SU-DHL-6 (cell line): ENCODE data around the gene MYL10.

Source experiments
- H2AFZ ChIP-seq: fragments of 200-600 bp; sonication (generic); 2 replicates; pipeline ENCODE4 v1.6.1; 2014; ENCODE audit warnings: low read depth, mild to moderate bottlenecking, moderate library complexity, mixed read lengths, antibody characterized with exemption, low read length; ENCODE audit not compliant: severe bottlenecking
- H3F3A ChIP-seq: fragments of 200-600 bp; shearing (Covaris generic); 2 replicates; pipeline ENCODE4 v1.6.0; 2016; ENCODE audit warnings: antibody characterized with exemption, mild to moderate bottlenecking; ENCODE audit not compliant: insufficient read depth
- H3K27ac ChIP-seq: fragments of 200-600 bp; sonication (generic); 2 replicates; pipeline ENCODE4 v1.5.1; 2016; ENCODE audit warnings: low read depth, mild to moderate bottlenecking, low read length, moderate library complexity, mixed read lengths
- H3K27me3 ChIP-seq: fragments of 200-600 bp; sonication (generic), shearing (Covaris generic); 2 replicates; pipeline ENCODE4 v1.6.0; 2014; ENCODE audit warnings: mild to moderate bottlenecking, low read length
- H3K36me3 ChIP-seq: fragments of 200-600 bp; sonication (generic); 2 replicates; pipeline ENCODE4 v1.6.1; 2014; ENCODE audit warnings: mild to moderate bottlenecking, low read length, mixed read lengths
- H3K4me2 ChIP-seq: fragments of 300-600, 200-600 bp; shearing (Covaris generic), sonication (generic); 2 replicates; pipeline ENCODE4 v1.6.0; 2014; ENCODE audit warnings: low read length, low read depth, mild to moderate bottlenecking; ENCODE audit not compliant: poor library complexity, severe bottlenecking
- H3K4me3 ChIP-seq: fragments of 200-600 bp; sonication (generic); 2 replicates; pipeline ENCODE4 v1.5.1; 2014; ENCODE audit warnings: antibody characterized with exemption, low read length, mild to moderate bottlenecking, mixed read lengths; ENCODE audit not compliant: insufficient read depth, poor library complexity, severe bottlenecking
- H3K79me2 ChIP-seq: fragments of 200-600 bp; sonication (generic); 2 replicates; pipeline ENCODE4 v1.6.1; 2014; ENCODE audit warnings: mild to moderate bottlenecking, low read length, moderate library complexity; ENCODE audit not compliant: insufficient read depth
- H3K9ac ChIP-seq: fragments of 200-600 bp; sonication (generic); 2 replicates; pipeline ENCODE4 v1.7.0; 2014; ENCODE audit warnings: mild to moderate bottlenecking, low read length
- H3K9me2 ChIP-seq: fragments of 200-600 bp; sonication (generic); replicated peaks from 2 replicates; pipeline ENCODE4 v1.6.1; 2014; ENCODE audit warnings: low read length; ENCODE audit not compliant: insufficient read depth
- H3K9me3 ChIP-seq: fragments of 200-600 bp; sonication (generic); 2 replicates; pipeline ENCODE4 v1.6.1; 2014; ENCODE audit warnings: low read length, mixed read lengths; ENCODE audit not compliant: insufficient read depth
- H4K20me1 ChIP-seq: fragments of 200-600 bp; sonication (generic); 2 replicates; pipeline ENCODE4 v1.6.1; 2014; ENCODE audit warnings: low read depth, mild to moderate bottlenecking, antibody characterized with exemption, low read length, moderate library complexity, mixed read lengths
- EZH2phosphoT487 ChIP-seq: fragments of 200-600 bp; sonication (generic), shearing (Covaris generic); conservative IDR thresholded peaks from 2 replicates; pipeline ENCODE4 v1.6.1; 2018; ENCODE audit warnings: mild to moderate bottlenecking, antibody characterized with exemption, low read length, moderate library complexity, mixed read lengths
- TF ChIP-seq, protein P1 (sequence below): fragments of 200-600 bp; sonication (generic); IDR thresholded peaks from one replicate; pipeline ENCODE4 v1.5.1; 2017; ENCODE audit warnings: antibody characterized with exemption, mild to moderate bottlenecking, low read length, moderate library complexity; ENCODE audit not compliant: insufficient read depth, poor library complexity, severe bottlenecking

The MYL10 gene

DNA sequence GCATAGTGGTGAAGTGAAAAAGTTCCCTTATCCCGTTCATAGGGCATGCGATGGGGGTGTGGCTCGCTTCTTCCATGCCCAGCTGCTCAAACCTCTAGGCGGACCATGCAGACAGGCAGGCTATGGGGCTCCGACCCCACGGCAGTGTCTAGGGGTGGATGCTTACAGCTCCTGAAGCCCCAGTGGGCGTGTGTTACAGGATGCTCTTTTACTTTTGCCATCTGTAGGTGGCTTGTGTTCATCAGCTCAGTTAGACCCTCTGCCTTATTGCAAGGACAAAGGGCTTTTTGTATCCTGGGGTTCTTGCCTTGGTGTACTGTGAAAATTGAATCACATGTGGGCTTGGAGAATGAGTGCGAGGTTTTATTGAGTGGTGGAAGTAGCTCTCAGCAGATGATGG is at the start of gene MYL10:
MYL10 (minus strand) TSS at position 126 of the 400 bp plus-strand sequence. CDS start 178 bp downstream, outside the sequence.
- no peak within 1 kb of the TSS for H2AFZ ChIP-seq
- no peaks in the 10 kb centered on the region for H4K20me1 ChIP-seq
- H3K27me3 ChIP-seq, result no peaks in the 10 kb centered on the region
- H3K79me2 ChIP-seq, result no peaks in the 10 kb centered on the region
- TF ChIP-seq, protein P1, sequence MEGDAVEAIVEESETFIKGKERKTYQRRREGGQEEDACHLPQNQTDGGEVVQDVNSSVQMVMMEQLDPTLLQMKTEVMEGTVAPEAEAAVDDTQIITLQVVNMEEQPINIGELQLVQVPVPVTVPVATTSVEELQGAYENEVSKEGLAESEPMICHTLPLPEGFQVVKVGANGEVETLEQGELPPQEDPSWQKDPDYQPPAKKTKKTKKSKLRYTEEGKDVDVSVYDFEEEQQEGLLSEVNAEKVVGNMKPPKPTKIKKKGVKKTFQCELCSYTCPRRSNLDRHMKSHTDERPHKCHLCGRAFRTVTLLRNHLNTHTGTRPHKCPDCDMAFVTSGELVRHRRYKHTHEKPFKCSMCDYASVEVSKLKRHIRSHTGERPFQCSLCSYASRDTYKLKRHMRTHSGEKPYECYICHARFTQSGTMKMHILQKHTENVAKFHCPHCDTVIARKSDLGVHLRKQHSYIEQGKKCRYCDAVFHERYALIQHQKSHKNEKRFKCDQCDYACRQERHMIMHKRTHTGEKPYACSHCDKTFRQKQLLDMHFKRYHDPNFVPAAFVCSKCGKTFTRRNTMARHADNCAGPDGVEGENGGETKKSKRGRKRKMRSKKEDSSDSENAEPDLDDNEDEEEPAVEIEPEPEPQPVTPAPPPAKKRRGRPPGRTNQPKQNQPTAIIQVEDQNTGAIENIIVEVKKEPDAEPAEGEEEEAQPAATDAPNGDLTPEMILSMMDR, result no peak
- no peak for TF ChIP-seq EZH2phosphoT487
- no peaks in the 10 kb centered on the region for H3K9me2 ChIP-seq
- no peak within 1 kb of the TSS for H3K9ac ChIP-seq
- H3K27ac ChIP-seq, result no peak within 1 kb of the TSS
- H3K9me3 ChIP-seq, result no peaks in the 10 kb centered on the region
- H3K4me3 ChIP-seq, result no peak within 1 kb of the TSS
- H3K4me2 ChIP-seq, result no peak within 1 kb of the TSS
- no peaks in the 10 kb centered on the region for H3K36me3 ChIP-seq
- H3F3A ChIP-seq, result no peaks in the 10 kb centered on the region

DNA sequence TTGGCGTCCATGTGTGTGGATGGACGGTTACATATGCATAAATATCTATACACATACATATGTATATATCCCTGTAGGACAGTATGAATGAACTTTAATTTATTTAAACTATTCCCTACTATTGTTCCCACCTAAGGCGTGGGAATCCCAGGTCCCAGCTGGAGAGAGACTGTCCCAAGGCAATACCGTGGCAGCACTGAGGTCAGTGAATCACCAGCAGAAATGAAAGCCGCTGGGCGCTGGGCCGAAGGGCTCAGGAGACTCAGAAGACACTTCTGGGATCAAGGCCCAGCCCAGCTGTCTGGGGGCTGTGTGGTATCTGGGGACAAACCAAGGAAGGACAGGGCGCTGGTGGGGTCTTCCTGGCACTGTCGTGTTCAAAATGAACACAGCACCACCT is 49.6 kb upstream of the MYL10 start:
- Histone ChIP-seq H3F3A (no peaks in the 10 kb centered on the region), H3K9me2 (no peaks in the 10 kb centered on the region), H2AFZ (no peak overlapping the region), H3K4me2 (no peak overlapping the region), H3K36me3 (no peaks in the 10 kb centered on the region), H3K9me3 (no peaks in the 10 kb centered on the region), H3K27ac (no peak overlapping the region), H3K27me3 (no peaks in the 10 kb centered on the region), H3K9ac (no peak overlapping the region), H3K4me3 (no peak overlapping the region), H3K79me2 (no peaks in the 10 kb centered on the region), H4K20me1 (no peaks in the 10 kb centered on the region)
- TF ChIP-seq EZH2phosphoT487, result no peak
- TF ChIP-seq, protein P1, result no peak

DNA sequence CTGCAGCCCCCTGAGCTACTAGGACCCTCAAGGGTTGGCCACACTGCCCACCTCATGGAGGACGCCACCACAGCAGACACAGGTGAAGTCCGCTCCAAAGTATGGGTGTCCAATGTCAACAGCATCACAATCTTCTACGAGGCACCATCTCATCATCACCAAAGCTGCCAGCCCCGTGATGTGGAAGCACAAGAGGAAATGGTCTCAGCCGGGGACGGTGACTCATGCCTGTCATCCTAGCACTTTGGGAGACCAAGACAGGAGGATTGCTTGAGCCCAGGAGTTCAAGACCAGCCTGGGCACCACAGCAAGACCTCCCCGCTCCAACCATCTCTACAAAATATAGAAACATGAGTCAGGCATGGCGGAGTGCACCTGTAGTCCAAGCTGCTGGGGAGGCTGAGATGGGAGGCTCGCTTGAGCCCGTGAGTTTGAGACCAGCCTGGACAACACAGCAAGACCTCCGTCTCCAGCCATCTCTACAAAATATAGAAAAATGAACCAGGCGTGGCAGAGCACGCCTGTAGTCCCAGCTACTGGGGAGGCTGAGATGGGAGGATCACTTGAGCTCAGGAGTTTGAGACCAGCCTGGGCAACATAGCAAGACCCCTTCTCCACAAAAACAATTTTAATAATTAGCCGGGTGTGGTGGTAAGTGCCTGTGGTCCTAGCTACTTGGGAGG is 48.8 kb upstream of the MYL10 start:
- TF ChIP-seq EZH2phosphoT487, result no peak
- TF ChIP-seq, protein P1, result no peak
- no peak overlapping the region for H2AFZ ChIP-seq
- no peaks in the 10 kb centered on the region for H3K36me3 ChIP-seq
- no peak overlapping the region for H3K4me3 ChIP-seq
- no peaks in the 10 kb centered on the region for H4K20me1 ChIP-seq
- H3K9me2 ChIP-seq, result no peaks in the 10 kb centered on the region
- no peak overlapping the region for H3K27ac ChIP-seq
- H3K27me3 ChIP-seq, result no peaks in the 10 kb centered on the region
- no peak overlapping the region for H3K9ac ChIP-seq
- H3K9me3 ChIP-seq, result no peaks in the 10 kb centered on the region
- no peaks in the 10 kb centered on the region for H3F3A ChIP-seq
- no peak overlapping the region for H3K4me2 ChIP-seq
- no peaks in the 10 kb centered on the region for H3K79me2 ChIP-seq
